HL-60/S4 treated with retinoic acid at 250 ng/mL for 4 days and 3 days (cell line): ENCODE data around the gene CFAP74.

ENCODE experiments used
- in situ Hi-C: fragments of 300-500 bp; cut with MboI; formaldehyde crosslinking; loops from 2 replicates; pipeline ENCODE4 v1.7.0; 2022; ENCODE audit warnings: low sequenced_read_pairs

CFAP74 gene

DNA sequence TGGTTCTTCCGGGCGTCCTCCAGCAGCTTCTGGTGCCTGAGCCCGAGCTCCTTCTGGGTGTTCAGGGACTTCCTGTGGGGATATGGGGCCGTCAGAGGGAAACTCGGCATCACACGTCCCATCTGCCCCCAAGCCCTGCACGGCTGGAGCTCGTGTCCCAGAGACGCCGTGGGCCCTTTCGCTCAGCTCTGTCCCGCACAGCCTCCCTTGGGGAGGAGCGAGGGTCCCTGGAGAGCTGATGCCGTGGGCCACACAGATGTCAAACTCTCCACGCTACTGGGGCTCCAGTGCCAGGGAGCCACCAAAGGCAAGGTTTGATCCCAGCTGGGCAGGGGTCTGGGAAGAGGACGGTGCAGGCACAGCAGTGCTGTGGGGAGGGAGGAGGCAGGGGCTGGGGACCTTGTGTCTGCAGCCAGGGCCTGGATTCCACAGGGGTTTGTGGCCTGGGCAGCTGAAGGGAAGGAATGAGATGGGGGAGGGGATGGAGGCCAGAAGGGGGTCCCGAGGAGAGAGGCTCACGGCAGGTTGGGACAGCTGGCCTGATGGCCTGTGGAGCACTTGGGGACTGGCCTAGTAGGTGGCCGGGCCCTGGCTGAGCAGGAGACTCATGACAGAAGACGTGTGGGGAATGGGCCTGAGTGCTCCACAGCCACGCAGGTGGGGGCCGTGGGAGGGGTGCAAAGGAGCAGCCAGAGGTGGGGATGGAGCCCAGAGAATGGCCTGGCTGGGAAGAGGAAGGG, 30.4 kb downstream of the CFAP74 start:
- in situ Hi-C loops, result loop anchor here (25.0 kb wide), 1 partner anchor 389 kb away; no protein-coding TSS in a partner anchor

DNA sequence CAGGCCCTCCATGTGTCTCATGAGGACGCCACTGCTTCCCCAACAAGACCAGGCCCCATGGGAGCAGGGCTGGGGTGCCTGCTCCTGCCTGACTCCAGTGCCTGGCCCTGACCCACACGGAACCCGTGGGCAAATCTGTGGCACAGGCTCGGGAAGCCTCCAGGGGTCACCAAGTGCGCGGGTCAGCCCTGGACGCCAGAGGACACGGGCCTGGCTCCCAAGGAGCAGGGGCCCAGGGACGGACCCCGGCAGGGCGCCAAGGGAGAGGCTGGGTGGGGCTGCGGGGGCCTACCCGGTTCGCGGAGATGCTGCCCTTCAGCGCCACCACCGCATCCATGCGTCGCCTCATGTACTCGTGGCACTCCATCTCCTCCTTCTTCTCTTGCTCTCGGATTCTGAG, 31.9 kb downstream of the CFAP74 start:
- in situ Hi-C loops, result loop anchor here (25.0 kb wide), 1 partner anchor 391 kb away; no protein-coding TSS in a partner anchor

DNA sequence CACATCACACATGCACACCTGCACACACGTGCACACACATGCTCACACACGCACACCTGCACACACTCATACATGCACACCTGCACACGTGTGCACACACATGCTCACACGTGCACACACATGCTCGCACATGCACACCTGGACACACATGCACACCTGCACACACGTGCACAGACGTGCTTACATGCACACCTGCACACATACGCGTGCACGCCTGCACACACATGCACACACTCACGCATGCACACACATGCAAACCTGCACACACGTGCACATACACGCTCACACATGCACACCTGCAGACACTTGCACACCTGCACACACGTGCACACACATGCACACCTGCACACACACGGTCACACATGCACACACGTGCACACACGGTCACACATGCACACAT, 32.6 kb downstream of the CFAP74 start:
- in situ Hi-C loops, result loop anchor here (25.0 kb wide), 1 partner anchor 391 kb away; no protein-coding TSS in a partner anchor

GRCh38 chr1:1969953-1970716, 33.5 kb downstream of the CFAP74 start:
- in situ Hi-C loops, result loop anchor here (10.0 to 25.0 kb wide), 2 partner anchors 75 to 392 kb away; no protein-coding TSS in a partner anchor

- in situ Hi-C loops, result loop anchor here (10.0 to 25.0 kb wide), 2 partner anchors 75 to 393 kb away; no protein-coding TSS in a partner anchor
Measured at GRCh38 chr1:1969505-1969900, 34.1 kb downstream of the CFAP74 start.

DNA sequence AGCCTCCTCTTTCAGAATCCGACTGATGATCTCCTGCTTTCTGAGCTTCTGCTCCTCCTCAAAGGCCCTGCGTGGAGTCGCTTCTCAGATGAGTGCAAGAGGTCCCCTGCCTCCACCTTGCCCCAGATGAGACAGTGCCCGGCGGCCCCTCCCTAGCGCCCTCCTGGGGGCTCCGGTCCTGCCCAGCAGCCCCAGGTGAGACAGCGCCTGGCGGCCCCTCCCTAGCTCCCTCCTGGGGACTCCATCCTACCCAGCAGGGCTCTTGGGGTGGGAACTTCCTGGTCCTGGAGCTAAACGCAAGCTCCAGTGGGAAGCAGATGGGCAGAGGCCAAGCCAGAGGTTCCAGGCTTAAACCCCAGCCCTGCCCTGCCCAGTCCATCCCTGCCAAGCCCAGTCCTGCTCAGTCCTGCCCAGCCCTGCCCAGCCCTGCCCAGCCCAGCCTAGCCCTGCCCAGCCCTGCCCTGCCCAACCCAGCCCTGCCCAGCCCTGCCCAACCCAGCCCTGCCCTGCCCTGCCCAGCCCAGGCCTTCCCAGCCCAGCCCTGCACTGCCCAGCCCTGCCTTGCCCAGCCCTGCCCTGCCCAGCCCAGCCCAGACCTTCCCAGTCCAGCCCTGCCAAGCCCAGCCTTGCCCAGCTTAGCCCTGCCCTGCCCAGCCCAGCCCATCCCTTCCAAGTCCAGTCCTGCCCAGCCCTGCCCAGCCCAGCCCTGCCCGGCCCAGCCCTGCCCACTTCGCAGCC, 34.6 kb downstream of the CFAP74 start:
- in situ Hi-C loops, result loop anchor here (10.0 to 25.0 kb wide), 2 partner anchors 76 to 393 kb away; no protein-coding TSS in a partner anchor

DNA sequence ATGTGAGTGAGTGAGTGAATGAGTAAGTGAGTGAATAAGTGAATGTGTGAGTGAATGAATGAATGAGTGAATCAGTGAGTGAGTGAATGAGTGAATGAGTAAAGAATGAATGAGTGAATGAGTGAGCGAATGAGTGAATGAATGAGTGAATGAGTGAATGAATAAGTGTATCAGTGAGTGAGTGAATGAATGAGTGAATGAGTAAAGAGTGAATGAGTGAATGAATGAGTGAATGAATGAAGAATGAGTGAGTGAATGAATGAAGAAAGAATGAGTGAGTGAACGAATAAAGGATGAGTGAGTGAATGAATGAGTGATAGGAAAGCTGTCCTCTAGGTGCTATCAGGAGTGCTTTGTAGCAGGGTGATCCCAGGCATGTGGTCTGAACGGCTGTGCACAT, 35.7 kb downstream of the CFAP74 start:
- in situ Hi-C loops, result loop anchor here (10.0 to 25.0 kb wide), 2 partner anchors 77 to 394 kb away; no protein-coding TSS in a partner anchor

GRCh38 chr1:1967151-1967550, 36.4 kb downstream of the CFAP74 start:
- in situ Hi-C loops, result loop anchor here (10.0 to 25.0 kb wide), 2 partner anchors 78 to 395 kb away; no protein-coding TSS in a partner anchor

DNA sequence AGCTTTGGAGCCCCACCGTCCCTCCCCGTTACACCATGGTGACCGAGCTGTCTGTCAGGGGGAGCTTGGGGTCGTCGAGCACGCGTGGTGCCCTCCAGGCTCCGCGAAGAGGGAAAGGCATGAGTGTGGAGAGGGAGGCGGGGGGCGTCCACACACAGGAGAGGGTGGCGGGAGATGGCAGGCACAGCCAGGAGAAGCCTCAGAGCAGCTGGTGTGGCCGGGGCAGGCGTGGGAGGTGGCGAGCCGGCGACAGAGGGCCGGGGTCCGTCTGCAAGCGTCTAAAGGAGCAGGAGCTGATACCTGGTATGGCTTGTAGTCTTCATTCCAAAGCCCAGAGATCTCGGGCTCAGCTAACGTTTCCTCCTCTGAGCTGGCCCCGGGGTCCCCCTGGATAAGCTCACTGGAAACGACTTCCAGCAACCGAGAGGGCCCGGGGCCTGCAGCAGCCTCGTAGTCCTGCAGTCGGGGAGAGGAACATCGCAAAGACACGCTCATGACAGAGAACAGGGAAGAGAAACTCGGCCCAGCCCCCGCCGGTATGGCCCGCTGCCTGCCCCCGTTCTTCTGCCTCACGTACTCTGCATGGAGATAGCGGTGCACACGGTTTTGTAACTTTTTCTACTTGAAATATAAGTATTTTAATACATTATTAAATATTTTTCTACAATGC, 37.4 kb downstream of the CFAP74 start:
- in situ Hi-C loops, result loop anchor here (10.0 to 25.0 kb wide), 2 partner anchors 79 to 396 kb away; no protein-coding TSS in a partner anchor

GRCh38 chr1:1965546-1965945, 38.0 kb downstream of the CFAP74 start:
- in situ Hi-C loops, result loop anchor here (10.0 to 25.0 kb wide), 2 partner anchors 79 to 397 kb away; no protein-coding TSS in a partner anchor

GRCh38 chr1:1964811-1965210, 38.8 kb downstream of the CFAP74 start:
- in situ Hi-C loops, result loop anchor here (10.0 to 25.0 kb wide), 2 partner anchors 80 to 397 kb away; no protein-coding TSS in a partner anchor

DNA sequence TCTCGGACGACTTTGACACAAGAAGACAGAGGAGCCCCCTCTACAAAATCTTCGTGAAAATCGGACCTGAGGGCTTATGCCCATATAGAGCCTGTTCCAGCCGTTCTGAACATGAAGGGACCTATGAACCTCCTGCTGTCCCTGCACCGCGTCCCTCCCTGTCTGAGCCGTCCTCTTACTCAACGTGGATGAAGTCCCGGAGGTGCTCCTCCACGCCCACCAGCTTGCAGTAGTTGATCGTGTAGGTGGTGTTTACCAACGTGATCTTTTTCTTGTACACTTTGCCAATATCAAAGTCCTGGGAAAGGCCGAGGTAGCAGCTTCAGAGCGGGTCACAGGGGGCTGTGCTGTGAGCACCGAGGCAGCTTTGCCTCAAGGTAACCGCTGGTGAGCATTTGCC, 40.0 kb downstream of the CFAP74 start:
- in situ Hi-C loops, result loop anchor here (10.0 to 25.0 kb wide), 2 partner anchors 81 to 399 kb away; no protein-coding TSS in a partner anchor

DNA sequence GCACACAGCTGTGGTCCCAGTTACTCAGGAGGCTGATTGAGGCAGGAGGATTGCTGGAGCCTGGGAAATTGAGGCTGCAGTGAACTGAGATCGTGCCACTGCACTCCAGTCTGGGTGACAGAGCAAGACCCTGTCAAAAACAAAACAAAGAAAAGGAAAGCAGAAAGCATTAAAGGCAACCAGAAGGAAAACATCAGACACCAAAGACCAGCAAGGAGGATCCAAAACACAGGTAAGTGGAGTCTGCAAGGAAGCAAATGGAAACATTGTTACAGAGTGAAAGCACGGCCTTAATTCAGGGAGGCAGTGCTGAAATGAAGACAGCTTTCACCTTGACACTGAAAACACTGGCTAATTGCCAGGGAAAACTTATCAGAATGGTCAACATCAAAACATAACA, 40.8 kb downstream of the CFAP74 start:
- in situ Hi-C loops, result loop anchor here (10.0 to 25.0 kb wide), 2 partner anchors 82 to 400 kb away; no protein-coding TSS in a partner anchor

DNA sequence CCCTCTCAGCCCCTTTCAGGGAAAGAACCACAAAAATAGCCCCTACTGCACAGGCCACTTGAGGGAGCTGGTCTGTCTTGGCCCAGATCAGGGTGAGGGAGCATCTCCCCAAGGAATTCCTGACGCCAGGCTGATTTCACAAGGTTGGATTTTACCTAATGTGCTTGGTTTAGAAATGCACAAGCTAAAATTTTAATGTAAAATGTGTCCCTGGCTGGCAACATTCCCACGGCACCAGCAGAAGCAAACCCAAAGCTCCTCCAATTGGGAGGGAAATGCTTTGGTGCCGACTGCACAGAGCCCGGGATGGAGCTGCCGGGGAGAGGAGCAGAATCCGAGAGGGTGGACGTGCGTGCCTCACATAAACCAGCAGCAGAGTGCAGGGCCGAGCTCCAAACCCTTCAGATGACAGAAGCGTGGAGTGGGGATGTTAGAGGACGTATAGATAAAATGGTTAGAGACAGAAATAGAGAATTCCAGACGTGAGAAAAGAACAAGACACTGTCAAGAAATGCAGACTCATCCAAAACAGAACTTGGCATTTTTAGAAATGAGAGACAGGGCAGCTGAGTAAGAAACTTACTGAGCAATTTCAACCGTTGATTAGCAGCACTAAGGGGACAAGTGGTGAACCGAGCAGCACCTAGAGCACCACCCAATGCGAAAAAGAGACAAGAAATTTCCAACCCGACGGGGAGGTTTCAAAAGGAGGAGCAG, 42.9 kb downstream of the CFAP74 start:
- in situ Hi-C loops, result loop anchor here (10.0 to 25.0 kb wide), 2 partner anchors 84 to 402 kb away; no protein-coding TSS in a partner anchor

- in situ Hi-C loops, result loop anchor here (10.0 to 25.0 kb wide), 2 partner anchors 85 to 402 kb away; no protein-coding TSS in a partner anchor
Measured at GRCh38 chr1:1959840-1960479, 43.6 kb downstream of the CFAP74 start.

DNA sequence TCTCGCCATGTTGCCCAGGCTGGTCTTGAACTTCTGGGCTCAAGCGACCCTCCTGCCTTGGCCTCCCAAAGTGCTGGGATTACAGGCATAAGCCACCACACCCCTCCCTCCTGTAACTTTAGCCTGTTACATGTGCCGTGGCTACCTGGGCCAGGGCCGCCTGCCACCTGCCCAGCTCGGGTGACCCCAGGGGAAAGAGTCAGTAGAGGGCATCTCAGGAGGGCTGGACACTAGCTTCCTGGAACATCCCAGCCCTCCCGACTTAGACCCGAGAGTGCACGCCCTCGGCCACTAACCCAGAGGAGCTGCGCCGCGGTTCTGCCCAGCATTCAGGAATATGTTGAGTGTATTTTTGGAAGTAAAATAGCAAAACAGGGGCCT, 44.1 kb downstream of the CFAP74 start:
- in situ Hi-C loops, result loop anchor here (25.0 kb wide), 1 partner anchor 403 kb away; no protein-coding TSS in a partner anchor

DNA sequence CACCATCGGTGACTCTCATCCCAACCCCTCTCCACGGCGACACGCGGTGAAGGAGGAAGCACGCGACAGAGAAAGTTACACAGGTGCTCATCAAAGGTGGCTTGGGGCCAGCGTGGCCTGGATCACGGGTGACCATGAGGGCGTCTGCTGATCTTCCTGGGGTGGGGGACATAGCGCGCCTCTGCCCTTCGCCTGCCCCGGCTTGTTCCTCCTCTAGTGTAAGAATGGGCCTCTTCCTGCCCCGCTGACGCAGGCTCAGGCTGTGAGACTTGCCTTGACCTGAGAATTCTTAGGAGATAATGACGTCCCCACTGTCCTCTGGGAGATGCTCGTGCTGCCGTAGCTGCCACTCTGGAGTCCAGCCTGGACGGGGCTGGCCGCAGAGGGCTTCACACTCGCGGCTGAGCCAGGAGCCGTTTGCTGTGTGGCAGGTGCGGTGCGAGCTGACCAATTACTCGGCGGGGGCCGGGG, 45.5 kb downstream of the CFAP74 start:
- in situ Hi-C loops, result loop anchor here (25.0 kb wide), 1 partner anchor 404 kb away; no protein-coding TSS in a partner anchor

- in situ Hi-C loops, result loop anchor here (25.0 kb wide), 1 partner anchor 405 kb away; no protein-coding TSS in a partner anchor
Measured at GRCh38 chr1:1957533-1957961, 46.0 kb downstream of the CFAP74 start.
